Effector memory CD4-positive, alpha-beta T cell (primary cell): ENCODE measurements around the gene ATXN1.

ENCODE experiments used
- DNase-seq, 3 donors: peaks; one replicate each; pipeline ENCODE4 v3.0.0-alpha.2; 2020
- H3K27ac ChIP-seq: 2 replicates; pipeline ENCODE4 v1.7.0; 2013; ENCODE audit warnings: mild to moderate bottlenecking, low read length, moderate library complexity; ENCODE audit not compliant: insufficient read depth, poor library complexity, severe bottlenecking
- H3K27me3 ChIP-seq: replicated peaks from 2 replicates; pipeline ENCODE4 v1.7.0; 2013; ENCODE audit warnings: mild to moderate bottlenecking, low read length; ENCODE audit not compliant: insufficient read depth, control insufficient read depth, poor library complexity, severe bottlenecking
- H3K36me3 ChIP-seq: 2 replicates; pipeline ENCODE4 v1.7.0; 2013; ENCODE audit warnings: mild to moderate bottlenecking, low read length, moderate library complexity; ENCODE audit not compliant: control insufficient read depth, insufficient read depth
- H3K4me1 ChIP-seq: 2 replicates; pipeline ENCODE4 v1.7.0; 2013; ENCODE audit warnings: low read length, mild to moderate bottlenecking; ENCODE audit not compliant: control insufficient read depth, insufficient read depth, poor library complexity, severe bottlenecking
- H3K4me3 ChIP-seq: 2 replicates; pipeline ENCODE4 v1.7.0; 2013; ENCODE audit warnings: low read length, low read depth, mild to moderate bottlenecking; ENCODE audit not compliant: insufficient read depth, poor library complexity, severe bottlenecking
- H3K9me3 ChIP-seq: 2 replicates; pipeline ENCODE4 v1.7.0; 2013; ENCODE audit warnings: mild to moderate bottlenecking, low read length, moderate library complexity; ENCODE audit not compliant: control insufficient read depth

Gene ATXN1

GRCh38 chr6:16568128-16568527, 193.1 kb downstream of the ATXN1 start:
- Histone ChIP-seq H3K9me3 (no peaks in the 10 kb centered on the region), H3K4me1 (no peaks in the 10 kb centered on the region), H3K27me3 (no peaks in the 10 kb centered on the region), H3K36me3 (peaks cover 3% of the 10 kb centered on the region), H3K27ac (no peak overlapping the region), H3K4me3 (no peak overlapping the region)
- DNase-seq: no peak

- H3K9me3 ChIP-seq: no peaks in the 10 kb centered on the region
- DNase-seq: no peak
- no peak overlapping the region for H3K27ac ChIP-seq
- no peak overlapping the region for H3K4me3 ChIP-seq
- H3K36me3 ChIP-seq: peaks cover 3% of the 10 kb centered on the region
- H3K27me3 ChIP-seq: no peaks in the 10 kb centered on the region
- no peaks in the 10 kb centered on the region for H3K4me1 ChIP-seq
Observed at GRCh38 chr6:16567071-16567470, 194.2 kb downstream of the ATXN1 start.

- Histone ChIP-seq H3K27me3 (no peaks in the 10 kb centered on the region), H3K9me3 (no peaks in the 10 kb centered on the region), H3K4me3 (no peak overlapping the region), H3K36me3 (peaks cover 3% of the 10 kb centered on the region), H3K4me1 (no peaks in the 10 kb centered on the region), H3K27ac (no peak overlapping the region)
- DNase-seq: no peak
Observed at GRCh38 chr6:16564436-16564835, 196.8 kb downstream of the ATXN1 start.

- Histone ChIP-seq H3K4me3 (no peak overlapping the region), H3K27me3 (no peaks in the 10 kb centered on the region)
Observed at GRCh38 chr6:16563628-16564240, 197.5 kb downstream of the ATXN1 start.

GRCh38 chr6:16562498-16562897, 198.8 kb downstream of the ATXN1 start:
- no peak for DNase-seq
- Histone ChIP-seq H3K9me3 (no peaks in the 10 kb centered on the region), H3K36me3 (peaks cover 3% of the 10 kb centered on the region), H3K4me1 (no peaks in the 10 kb centered on the region), H3K27ac (no peak overlapping the region), H3K4me3 (no peak overlapping the region), H3K27me3 (no peaks in the 10 kb centered on the region)

More at GRCh38 chr6:16563628-16564240, 197.5 kb downstream of the ATXN1 start:
- peaks cover 3% of the 10 kb centered on the region for H3K36me3 ChIP-seq
- DNase-seq: no peak
- no peak overlapping the region for H3K27ac ChIP-seq
- H3K4me1 ChIP-seq: no peaks in the 10 kb centered on the region
- H3K9me3 ChIP-seq: no peaks in the 10 kb centered on the region

- DNase-seq: no peak
Observed at GRCh38 chr6:16559071-16559470, 202.2 kb downstream of the ATXN1 start.

GRCh38 chr6:16555550-16555949, 205.7 kb downstream of the ATXN1 start:
- no peak overlapping the region for H3K4me3 ChIP-seq
- H3K27me3 ChIP-seq: no peaks in the 10 kb centered on the region
- DNase-seq: no peak
- H3K4me1 ChIP-seq: no peaks in the 10 kb centered on the region
- H3K9me3 ChIP-seq: no peaks in the 10 kb centered on the region
- no peaks in the 10 kb centered on the region for H3K36me3 ChIP-seq
- H3K27ac ChIP-seq: no peak overlapping the region

More at GRCh38 chr6:16559071-16559470, 202.2 kb downstream of the ATXN1 start:
- H3K27ac ChIP-seq: no peak overlapping the region
- H3K9me3 ChIP-seq: no peaks in the 10 kb centered on the region
- H3K27me3 ChIP-seq: no peaks in the 10 kb centered on the region
- H3K4me1 ChIP-seq: no peaks in the 10 kb centered on the region
- H3K36me3 ChIP-seq: no peaks in the 10 kb centered on the region
- H3K4me3 ChIP-seq: no peak overlapping the region

- DNase-seq: no peak
- no peaks in the 10 kb centered on the region for H3K9me3 ChIP-seq
- H3K4me1 ChIP-seq: no peaks in the 10 kb centered on the region
- no peaks in the 10 kb centered on the region for H3K27me3 ChIP-seq
- H3K27ac ChIP-seq: no peak overlapping the region
- no peak overlapping the region for H3K4me3 ChIP-seq
- H3K36me3 ChIP-seq: no peaks in the 10 kb centered on the region
Observed at GRCh38 chr6:16553531-16553930, 207.7 kb downstream of the ATXN1 start.

- Histone ChIP-seq H3K27ac (no peak overlapping the region), H3K4me1 (no peaks in the 10 kb centered on the region), H3K27me3 (no peaks in the 10 kb centered on the region), H3K4me3 (no peak overlapping the region), H3K9me3 (no peaks in the 10 kb centered on the region), H3K36me3 (peaks cover 7% of the 10 kb centered on the region)
- DNase-seq: no peak
Observed at GRCh38 chr6:16551466-16551865, 209.8 kb downstream of the ATXN1 start.

GRCh38 chr6:16548121-16548520, 213.1 kb downstream of the ATXN1 start:
- Histone ChIP-seq H3K27me3 (no peaks in the 10 kb centered on the region), H3K36me3 (peaks cover 15% of the 10 kb centered on the region), H3K4me1 (no peaks in the 10 kb centered on the region), H3K9me3 (no peaks in the 10 kb centered on the region), H3K27ac (no peak overlapping the region), H3K4me3 (no peak overlapping the region)
- DNase-seq: no peak
